ENCODE results near the gene TRIP4. TPM values are rescaled to one million over a fixed set of nuclear protein-coding genes. Genes with fewer than 3 reads are reported as not detected.

TRIP4 gene
- total RNA-seq, 1 experiment from 2014 or later: 18.3 TPM

- RAD21 ChIA-PET (ENCODE audit: low non-redundant PET in 1 of 2, low total read pairs in 2 of 2, uncharacterized antibody in 2 of 2, unreplicated experiment in 2 of 2): no interaction called here
- ATAC-seq (no peak), DNase-seq (ENCODE audit: low read depth, low spot score) (no peak)
- TF ChIP-seq REST (IDR thresholded peaks at IDR 0.05; ENCODE audit: low read depth): no peak
- TF ChIP-seq CTCF (IDR thresholded peaks at IDR 0.05 in 2 of 3, conservative IDR thresholded peaks at IDR 0.05 in 1 of 3; ENCODE audit: borderline replicate concordance in 1 of 3, insufficient read depth in 1 of 3, low read depth in 2 of 3, low read length in 2 of 3): no peak
- TF ChIP-seq TCF7L2 (IDR thresholded peaks at IDR 0.05; ENCODE audit: borderline replicate concordance, extremely low read depth, insufficient read depth, insufficient read length): no peak
- TF ChIP-seq ATF3 (IDR thresholded peaks at IDR 0.05): no peak
- no peak for TF ChIP-seq SIN3A (IDR thresholded peaks at IDR 0.05; ENCODE audit: low read depth)
- TF ChIP-seq CEBPB (IDR thresholded peaks at IDR 0.05; ENCODE audit: low read depth): no peak
- Histone ChIP-seq H3K9ac (ENCODE audit: low read length) (no peak overlapping the region), H3K9me2 (ENCODE audit: insufficient read depth) (no peaks in the 10 kb centered on the region), H3K4me3 (replicated peaks in 1 of 2; ENCODE audit: low read depth in 1 of 2, low read length in 2 of 2) (no peak overlapping the region), H4K20me1 (ENCODE audit: insufficient read depth) (no peaks in the 10 kb centered on the region), H2AFZ (ENCODE audit: low read depth, low read length, poor library complexity, severe bottlenecking) (no peak overlapping the region), H3K27ac (ENCODE audit: low read depth, low read length) (no peak overlapping the region), H3K4me1 (ENCODE audit: control insufficient read depth in 1 of 2, insufficient read depth in 2 of 2, low read length in 2 of 2) (no peaks in the 10 kb centered on the region), H3K79me2 (ENCODE audit: insufficient read depth, low read length) (no peaks in the 10 kb centered on the region), H3K4me2 (ENCODE audit: low read length) (no peak overlapping the region), H3K9me3 (ENCODE audit: control insufficient read depth in 1 of 2, insufficient read depth in 1 of 2, low read depth in 1 of 2, low read length in 2 of 2) (no peaks in the 10 kb centered on the region), H3K36me3 (ENCODE audit: control insufficient read depth in 1 of 2, insufficient read depth in 2 of 2, low read length in 2 of 2) (peaks cover 3 to 8% of the 10 kb centered on the region in 2 experiments; a peak in 2 of 4 replicates), H3K27me3 (ENCODE audit: insufficient read depth, low read length) (no peaks in the 10 kb centered on the region)
- BruUV-seq (replicated peaks): no TSS peak
- CTCF ChIA-PET: no interaction called here
- intact Hi-C loops (cut with micrococcal nuclease): no loop called here
- POLR2A ChIA-PET: no interaction called here
Measured at GRCh38 chr15:64423970-64424369, 36.3 kb downstream of the TRIP4 start.

All from HCT116 (cell line).